Measurements from ENCODE around the gene UQCC5.

Gene UQCC5

GRCh38 chr3:52534281-52535183, 1.9 kb upstream of the UQCC5 start:
- Histone ChIP-seq H3K4me2 (ENCODE audit: low read length) (peak overlapping the region; percentile 54), H3K23ac (ENCODE audit: low read length) (peak overlapping the region; percentile 87), H3K27me3 (ENCODE audit: insufficient read depth, low read length, poor library complexity) (no peaks in the 10 kb centered on the region), H3K4me1 (ENCODE audit: control insufficient read depth, low read depth, low read length) (peaks cover 18% of the 10 kb centered on the region), H2BK5ac (ENCODE audit: low read length) (no peak overlapping the region), H4K5ac (ENCODE audit: low read length) (no peak overlapping the region), H2AK5ac (ENCODE audit: low read length) (peak overlapping the region; percentile 67), H3K27ac (ENCODE audit: low read depth, low read length) (no peak overlapping the region), H3K9ac (ENCODE audit: low read length) (peak overlapping the region; percentile 85), H3K36me3 (ENCODE audit: control insufficient read depth, insufficient read depth, low read length) (no peaks in the 10 kb centered on the region), H3K56ac (ENCODE audit: low read length) (peak overlapping the region; percentile 90), H3K79me1 (ENCODE audit: low read length) (peaks cover 40% of the 10 kb centered on the region), H4K8ac (ENCODE audit: low read depth, low read length) (no peak overlapping the region), H3K4me3 (ENCODE audit: low read length) (peak overlapping the region; percentile 40), H3K4ac (ENCODE audit: low read depth, low read length) (peak overlapping the region; percentile 90), H2BK15ac (replicated peaks; ENCODE audit: low read depth) (no peak overlapping the region), H3K18ac (ENCODE audit: low read length) (peak overlapping the region; percentile 76), H3K79me2 (ENCODE audit: control insufficient read depth, insufficient read depth, low read length) (peaks cover 54% of the 10 kb centered on the region), H2BK120ac (ENCODE audit: low read depth, low read length) (no peak overlapping the region)
- DNase-seq = peak; percentile 37
- no CpG with 5 or more reads among the region's 57 CpGs for WGBS (ENCODE audit: extremely low coverage, insufficient coverage, low lambda C conversion rate)

- Histone ChIP-seq H3K27me3 (ENCODE audit: insufficient read depth, low read length, poor library complexity) (no peaks in the 10 kb centered on the region), H3K23ac (ENCODE audit: low read length) (no peak overlapping the region), H3K4me1 (ENCODE audit: control insufficient read depth, low read depth, low read length) (peaks cover 18% of the 10 kb centered on the region), H3K27ac (ENCODE audit: low read depth, low read length) (no peak overlapping the region), H4K8ac (ENCODE audit: low read depth, low read length) (no peak overlapping the region), H3K56ac (ENCODE audit: low read length) (peak overlapping the region; percentile 4), H2BK15ac (replicated peaks; ENCODE audit: low read depth) (no peak overlapping the region), H2BK120ac (ENCODE audit: low read depth, low read length) (no peak overlapping the region), H4K5ac (ENCODE audit: low read length) (no peak overlapping the region), H3K79me1 (ENCODE audit: low read length) (peaks cover 35% of the 10 kb centered on the region), H2AK5ac (ENCODE audit: low read length) (no peak overlapping the region), H3K4ac (ENCODE audit: low read depth, low read length) (no peak overlapping the region), H3K79me2 (ENCODE audit: control insufficient read depth, insufficient read depth, low read length) (peaks cover 52% of the 10 kb centered on the region), H3K9ac (ENCODE audit: low read length) (no peak overlapping the region), H3K4me2 (ENCODE audit: low read length) (no peak overlapping the region), H3K36me3 (ENCODE audit: control insufficient read depth, insufficient read depth, low read length) (no peaks in the 10 kb centered on the region), H3K4me3 (ENCODE audit: low read length) (no peak overlapping the region), H2BK5ac (ENCODE audit: low read length) (no peak overlapping the region), H3K18ac (ENCODE audit: low read length) (no peak overlapping the region)
- no CpG with 5 or more reads among the region's 19 CpGs for WGBS (ENCODE audit: extremely low coverage, insufficient coverage, low lambda C conversion rate)
- no peak for DNase-seq
Measured at GRCh38 chr3:52535411-52536111, 844 bp upstream of the UQCC5 start.

GRCh38 chr3:52536112-52536368, 365 bp upstream of the UQCC5 start:
- Histone ChIP-seq H3K9ac (ENCODE audit: low read length) (no peak overlapping the region), H3K79me1 (ENCODE audit: low read length) (peaks cover 33% of the 10 kb centered on the region), H2BK5ac (ENCODE audit: low read length) (no peak overlapping the region), H3K36me3 (ENCODE audit: control insufficient read depth, insufficient read depth, low read length) (no peaks in the 10 kb centered on the region), H4K5ac (ENCODE audit: low read length) (no peak overlapping the region), H3K18ac (ENCODE audit: low read length) (no peak overlapping the region), H3K4me3 (ENCODE audit: low read length) (no peak overlapping the region), H2BK15ac (replicated peaks; ENCODE audit: low read depth) (no peak overlapping the region), H3K56ac (ENCODE audit: low read length) (peak overlapping the region; percentile 62), H2BK120ac (ENCODE audit: low read depth, low read length) (no peak overlapping the region), H3K4me2 (ENCODE audit: low read length) (peak overlapping the region; percentile 37), H3K27me3 (ENCODE audit: insufficient read depth, low read length, poor library complexity) (no peaks in the 10 kb centered on the region), H4K8ac (ENCODE audit: low read depth, low read length) (no peak overlapping the region), H3K27ac (ENCODE audit: low read depth, low read length) (no peak overlapping the region), H2AK5ac (ENCODE audit: low read length) (no peak overlapping the region), H3K4ac (ENCODE audit: low read depth, low read length) (no peak overlapping the region), H3K23ac (ENCODE audit: low read length) (no peak overlapping the region), H3K4me1 (ENCODE audit: control insufficient read depth, low read depth, low read length) (peaks cover 18% of the 10 kb centered on the region), H3K79me2 (ENCODE audit: control insufficient read depth, insufficient read depth, low read length) (peaks cover 47% of the 10 kb centered on the region)
- DNase-seq = no peak
- WGBS (ENCODE audit: extremely low coverage, insufficient coverage, low lambda C conversion rate) = no CpG with 5 or more reads among the region's 9 CpGs

- WGBS (ENCODE audit: extremely low coverage, insufficient coverage, low lambda C conversion rate) = no CpG with 5 or more reads among the region's 6 CpGs
- peak overlapping the region; percentile 95 for H3K56ac ChIP-seq (ENCODE audit: low read length)
Measured at GRCh38 chr3:52537165-52537620, 788 bp downstream of the UQCC5 start.

GRCh38 chr3:52537726-52538421, 1.5 kb downstream of the UQCC5 start:
- H3K27me3 ChIP-seq (ENCODE audit: insufficient read depth, low read length, poor library complexity) = no peaks in the 10 kb centered on the region
- no peak overlapping the region for H2BK120ac ChIP-seq (ENCODE audit: low read depth, low read length)
- no CpG with 5 or more reads among the region's 7 CpGs for WGBS (ENCODE audit: extremely low coverage, insufficient coverage, low lambda C conversion rate)
- no peak overlapping the region for H4K8ac ChIP-seq (ENCODE audit: low read depth, low read length)
- H3K23ac ChIP-seq (ENCODE audit: low read length) = peak overlapping the region; percentile 66
- no peak for DNase-seq
- H2AK5ac ChIP-seq (ENCODE audit: low read length) = peak overlapping the region; percentile 72
- H3K27ac ChIP-seq (ENCODE audit: low read depth, low read length) = no peak overlapping the region
- peak overlapping the region; percentile 26 for H3K4me3 ChIP-seq (ENCODE audit: low read length)
- no peaks in the 10 kb centered on the region for H3K36me3 ChIP-seq (ENCODE audit: control insufficient read depth, insufficient read depth, low read length)
- H3K9ac ChIP-seq (ENCODE audit: low read length) = peak overlapping the region; percentile 97
- peaks cover 29% of the 10 kb centered on the region for H3K79me2 ChIP-seq (ENCODE audit: control insufficient read depth, insufficient read depth, low read length)
- peak overlapping the region; percentile 95 for H3K56ac ChIP-seq (ENCODE audit: low read length)
- peaks cover 15% of the 10 kb centered on the region for H3K4me1 ChIP-seq (ENCODE audit: control insufficient read depth, low read depth, low read length)
- no peak overlapping the region for H4K5ac ChIP-seq (ENCODE audit: low read length)
- H3K4me2 ChIP-seq (ENCODE audit: low read length) = peak overlapping the region; percentile 89
- H3K18ac ChIP-seq (ENCODE audit: low read length) = no peak overlapping the region
- H3K79me1 ChIP-seq (ENCODE audit: low read length) = peaks cover 23% of the 10 kb centered on the region
- H2BK15ac ChIP-seq (replicated peaks; ENCODE audit: low read depth) = no peak overlapping the region
- H2BK5ac ChIP-seq (ENCODE audit: low read length) = peak overlapping the region; percentile 40
- no peak overlapping the region for H3K4ac ChIP-seq (ENCODE audit: low read depth, low read length)

More at GRCh38 chr3:52537165-52537620, 788 bp downstream of the UQCC5 start:
- H3K4ac ChIP-seq (ENCODE audit: low read depth, low read length) = no peak overlapping the region
- peaks cover 26% of the 10 kb centered on the region for H3K79me1 ChIP-seq (ENCODE audit: low read length)
- no peak overlapping the region for H2BK15ac ChIP-seq (replicated peaks; ENCODE audit: low read depth)
- H2AK5ac ChIP-seq (ENCODE audit: low read length) = no peak overlapping the region
- no peak overlapping the region for H4K8ac ChIP-seq (ENCODE audit: low read depth, low read length)
- no peak overlapping the region for H3K18ac ChIP-seq (ENCODE audit: low read length)
- H2BK120ac ChIP-seq (ENCODE audit: low read depth, low read length) = no peak overlapping the region
- peaks cover 36% of the 10 kb centered on the region for H3K79me2 ChIP-seq (ENCODE audit: control insufficient read depth, insufficient read depth, low read length)
- DNase-seq = no peak
- H3K27ac ChIP-seq (ENCODE audit: low read depth, low read length) = no peak overlapping the region
- peaks cover 15% of the 10 kb centered on the region for H3K4me1 ChIP-seq (ENCODE audit: control insufficient read depth, low read depth, low read length)
- H3K23ac ChIP-seq (ENCODE audit: low read length) = no peak overlapping the region
- H4K5ac ChIP-seq (ENCODE audit: low read length) = no peak overlapping the region
- peak overlapping the region; percentile 89 for H3K4me2 ChIP-seq (ENCODE audit: low read length)
- no peak overlapping the region for H2BK5ac ChIP-seq (ENCODE audit: low read length)
- H3K4me3 ChIP-seq (ENCODE audit: low read length) = peak overlapping the region; percentile 87
- H3K9ac ChIP-seq (ENCODE audit: low read length) = peak overlapping the region; percentile 97
- H3K27me3 ChIP-seq (ENCODE audit: insufficient read depth, low read length, poor library complexity) = no peaks in the 10 kb centered on the region
- H3K36me3 ChIP-seq (ENCODE audit: control insufficient read depth, insufficient read depth, low read length) = no peaks in the 10 kb centered on the region
